Measurements from ENCODE around the gene SLC38A11.
"Not testable (repeated sequence)": the region's sequence is repeated elsewhere in the genome, so short reads cannot be mapped to it uniquely, and the experiment has no call there.

Gene SLC38A11

GRCh38 chr2:164954954-164955701 lies at the start of gene SLC38A11:
TSS of gene SLC38A11 (minus strand) at chr2:164955525. CDS start at chr2:164955247, 278 bp downstream.
- DNase-seq (ENCODE audit: low spot score), result peak; percentile 51

GRCh38 chr2:165003443-165004130 lies 48.3 kb upstream of the SLC38A11 start:
- no peak for DNase-seq (ENCODE audit: low spot score)

GRCh38 chr2:165002638-165003037 lies 47.3 kb upstream of the SLC38A11 start:
- no peak for DNase-seq (ENCODE audit: low spot score)

GRCh38 chr2:164994664-164995299 lies 39.5 kb upstream of the SLC38A11 start:
- DNase-seq (ENCODE audit: low spot score), result not testable (repeated sequence)

- no peak for DNase-seq (ENCODE audit: low spot score)
Measured at GRCh38 chr2:164993287-164994016, 38.1 kb upstream of the SLC38A11 start.

- peak; percentile 44 for DNase-seq (ENCODE audit: low spot score)
Measured at GRCh38 chr2:164992818-164993217, 37.5 kb upstream of the SLC38A11 start.

- not testable (repeated sequence) for DNase-seq (ENCODE audit: low spot score)
Measured at GRCh38 chr2:164992093-164992454, 36.7 kb upstream of the SLC38A11 start.

GRCh38 chr2:164991361-164992092 lies 36.2 kb upstream of the SLC38A11 start:
- not testable (repeated sequence) for DNase-seq (ENCODE audit: low spot score)

GRCh38 chr2:164990953-164991352 lies 35.6 kb upstream of the SLC38A11 start:
- not testable (repeated sequence) for DNase-seq (ENCODE audit: low spot score)

GRCh38 chr2:164988805-164989204 lies 33.5 kb upstream of the SLC38A11 start:
- not testable (repeated sequence) for DNase-seq (ENCODE audit: low spot score)

- DNase-seq (ENCODE audit: low spot score), result not testable (repeated sequence)
Measured at GRCh38 chr2:164986027-164986426, 30.7 kb upstream of the SLC38A11 start.

- peak; percentile 13 for DNase-seq (ENCODE audit: low spot score)
Measured at GRCh38 chr2:164984428-164984827, 29.1 kb upstream of the SLC38A11 start.

GRCh38 chr2:164981217-164981990 lies 26.1 kb upstream of the SLC38A11 start:
- peak; percentile 4 for DNase-seq (ENCODE audit: low spot score)

- not testable (repeated sequence) for DNase-seq (ENCODE audit: low spot score)
Measured at GRCh38 chr2:164980688-164981087, 25.4 kb upstream of the SLC38A11 start.

GRCh38 chr2:164979113-164979512 lies 23.8 kb upstream of the SLC38A11 start:
- DNase-seq (ENCODE audit: low spot score), result no peak

GRCh38 chr2:164976875-164977470 lies 21.6 kb upstream of the SLC38A11 start:
- not testable (repeated sequence) for DNase-seq (ENCODE audit: low spot score)

- DNase-seq (ENCODE audit: low spot score), result no peak
Measured at GRCh38 chr2:164976301-164976700, 21.0 kb upstream of the SLC38A11 start.

GRCh38 chr2:164975891-164976290 lies 20.6 kb upstream of the SLC38A11 start:
- DNase-seq (ENCODE audit: low spot score), result no peak

GRCh38 chr2:164974221-164974620 lies 18.9 kb upstream of the SLC38A11 start:
- DNase-seq (ENCODE audit: low spot score), result no peak

- no peak for DNase-seq (ENCODE audit: low spot score)
Measured at GRCh38 chr2:164972216-164972615, 16.9 kb upstream of the SLC38A11 start.

All from GM03348 (cell line).